Epidermal melanocyte (primary cell): ENCODE measurements around the gene THBS3.
"Not testable (repeated sequence)": the region's sequence is repeated elsewhere in the genome, so short reads cannot be mapped to it uniquely, and the experiment has no call there.

Source experiments
- DNase-seq: peaks from one replicate; pipeline ENCODE4 v3.0.0; 2011; ENCODE audit warnings: low spot score; ENCODE audit not compliant: insufficient read length

The THBS3 gene

DNA sequence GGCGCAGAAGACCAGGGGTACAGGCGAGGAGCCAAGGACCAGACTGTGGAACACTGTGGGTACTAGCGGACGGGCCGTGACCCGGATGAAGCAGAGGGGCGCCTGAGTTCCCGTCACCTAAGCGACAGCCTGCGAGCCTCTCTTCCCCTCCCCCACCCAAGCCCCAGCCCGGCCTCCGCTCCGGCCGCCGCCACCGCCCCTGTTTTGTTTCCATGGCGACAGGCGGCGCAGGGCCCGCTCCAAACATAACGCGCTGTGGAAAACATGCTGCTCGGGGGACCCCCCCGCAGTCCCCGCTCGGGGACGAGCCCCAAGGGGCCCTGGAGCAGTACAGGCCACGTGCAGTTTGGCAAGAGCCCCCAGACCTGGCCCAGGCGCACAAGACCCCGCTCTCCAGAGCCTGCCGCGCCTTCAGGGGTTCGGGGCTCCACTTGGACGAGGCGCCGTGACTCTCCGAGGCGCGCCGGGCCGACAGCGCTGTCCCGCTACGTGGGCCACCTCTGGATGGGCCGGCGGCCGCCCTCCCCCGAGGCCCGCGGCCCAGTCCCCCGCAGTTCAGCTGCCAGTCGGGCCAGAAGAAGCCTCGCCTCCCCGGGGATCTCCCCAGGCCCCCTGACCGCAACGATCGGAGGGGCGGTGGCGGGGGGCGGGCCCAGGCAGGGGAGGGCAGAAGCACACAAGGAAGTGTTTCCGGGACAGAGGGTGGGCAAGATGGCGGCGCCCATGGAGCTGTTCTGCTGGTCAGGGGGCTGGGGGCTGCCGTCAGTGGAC, 1.0 kb upstream of the THBS3 start, which contains the start of gene MTX1:
Gene MTX1 (plus strand): TSS at position 155 of the 771 bp plus-strand sequence. CDS start 110 bp downstream, at position 265.
- DNase-seq: peak; percentile 73

DNA sequence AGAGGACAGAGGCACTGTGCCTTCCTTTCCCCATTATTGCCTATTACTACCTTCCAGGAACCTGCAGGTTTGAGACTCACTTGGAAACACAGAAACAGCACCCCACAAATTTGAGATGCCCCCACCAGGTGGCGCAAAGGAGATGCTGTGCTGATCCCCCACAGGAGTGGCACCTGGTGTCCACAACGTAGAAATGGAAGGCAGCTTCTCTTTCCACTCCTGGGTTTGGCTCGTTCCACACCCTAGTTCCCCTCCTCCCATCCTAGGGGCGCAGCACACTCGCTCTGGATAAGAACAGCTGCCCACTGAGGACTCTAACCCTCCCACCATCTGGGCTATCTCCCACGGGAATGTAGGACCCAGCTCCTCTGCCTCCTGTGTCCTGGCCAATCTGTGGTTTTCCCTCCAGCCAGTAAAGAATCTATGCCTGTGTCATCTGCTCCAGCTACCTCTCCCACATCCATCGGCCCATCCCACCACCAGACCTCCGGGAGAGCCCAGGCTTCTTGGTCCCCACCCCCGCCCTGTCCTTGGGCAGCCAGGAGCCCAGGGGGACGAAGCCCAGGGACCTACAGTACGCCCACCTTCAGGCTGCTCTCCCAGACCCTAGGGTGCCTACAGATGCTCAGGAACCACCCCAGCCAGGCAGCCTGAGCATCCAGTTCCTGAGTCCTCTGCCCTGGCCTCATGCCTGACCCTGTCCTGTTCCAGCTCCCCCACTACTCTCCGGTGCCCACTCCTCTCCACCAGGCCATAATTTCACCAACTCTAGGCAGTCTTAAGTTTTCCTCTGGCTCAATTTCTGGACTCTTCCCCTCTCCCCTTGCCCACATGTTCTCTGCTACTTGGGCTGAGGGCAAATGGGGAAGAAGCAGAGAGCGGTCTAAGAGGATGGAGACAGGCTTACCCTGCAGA, 549 bp downstream of the THBS3 start:
- DNase-seq: no peak

DNA sequence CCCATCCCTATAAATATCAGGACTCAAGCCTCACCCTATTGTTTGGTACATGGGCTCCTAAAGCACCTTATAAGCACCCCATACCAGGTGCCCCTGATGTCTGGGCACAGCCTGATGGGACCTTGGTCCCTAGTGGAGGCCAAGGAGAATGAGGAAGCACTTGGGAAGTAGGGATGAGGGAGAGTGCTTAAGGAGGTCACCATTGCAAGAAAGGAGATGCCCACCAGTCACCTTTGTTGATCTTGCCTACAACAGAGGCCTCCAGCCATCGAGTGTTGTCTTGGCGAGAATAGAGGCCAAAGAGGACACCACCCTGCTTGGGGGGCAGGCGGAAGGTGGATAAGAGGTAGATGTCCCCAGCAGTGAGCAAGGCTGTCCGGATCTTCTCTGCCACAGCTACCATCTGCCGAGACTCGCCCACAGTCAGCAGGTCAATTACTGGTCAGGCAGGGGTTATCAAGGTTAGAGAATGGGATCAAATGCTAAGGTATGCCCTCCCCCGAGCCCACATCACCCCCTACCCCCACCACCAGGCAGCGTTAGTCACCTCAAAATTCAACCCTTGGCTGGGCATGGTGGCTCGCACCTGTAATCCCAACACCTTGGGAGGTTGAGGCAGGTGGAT, 1.6 kb downstream of the THBS3 start:
- no peak for DNase-seq

DNA sequence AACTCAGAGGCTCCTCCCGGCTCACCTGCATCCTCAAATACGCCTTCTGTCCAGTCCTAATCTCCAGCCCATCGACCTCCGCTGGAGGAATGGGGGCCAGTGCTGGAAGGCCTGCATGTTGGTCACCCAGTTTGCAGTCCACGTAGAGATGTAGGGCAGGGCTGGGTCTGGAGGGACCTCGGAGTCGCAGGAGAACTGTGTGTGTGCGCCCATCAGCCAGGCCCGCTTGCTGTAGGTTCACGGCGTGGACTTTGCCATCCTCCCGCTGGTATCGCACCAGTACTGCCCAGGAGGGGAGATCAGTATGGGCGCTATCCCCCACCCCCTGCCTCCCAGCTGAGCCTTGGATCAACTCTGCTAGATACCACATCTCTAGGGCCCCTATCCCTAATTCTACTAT, 2.7 kb downstream of the THBS3 start:
- DNase-seq: no peak

DNA sequence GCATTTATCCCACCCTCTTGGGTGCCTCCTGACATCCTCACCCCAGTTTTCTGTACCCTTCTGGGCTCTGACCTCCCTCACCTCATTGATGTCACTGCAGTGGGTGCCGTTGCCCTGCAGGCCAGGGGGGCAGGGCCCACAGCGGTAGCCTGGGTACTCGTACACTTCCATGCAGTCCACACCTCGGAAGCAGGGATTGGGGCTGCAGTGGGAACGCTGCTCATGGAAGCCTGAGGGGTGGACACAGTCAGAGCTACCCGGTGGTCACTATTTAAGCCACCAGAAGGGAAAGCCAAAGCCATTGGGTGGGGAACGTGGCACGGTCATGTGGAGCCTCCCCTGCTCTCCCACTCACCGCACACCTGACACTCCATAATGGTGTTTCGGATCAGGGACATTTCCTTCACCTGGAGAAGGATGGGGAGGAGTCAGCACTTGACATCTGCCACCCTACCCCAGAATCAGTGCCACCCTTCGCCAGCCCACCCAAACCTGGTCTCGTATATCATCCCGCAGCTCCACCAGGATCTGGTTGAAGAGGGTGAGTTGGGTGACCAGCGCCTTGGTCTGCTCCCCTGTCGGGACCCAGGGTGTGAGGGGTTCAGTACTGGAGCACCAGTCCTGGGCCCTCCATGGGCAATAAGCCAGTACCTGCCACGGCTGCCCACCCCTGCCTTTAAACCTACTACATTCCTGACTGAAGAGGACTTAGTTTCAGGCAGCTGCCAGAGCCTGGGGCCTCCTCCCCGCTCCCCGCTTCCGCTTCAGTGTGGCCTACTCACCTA, 4.8 kb downstream of the THBS3 start:
- DNase-seq: no peak

DNA sequence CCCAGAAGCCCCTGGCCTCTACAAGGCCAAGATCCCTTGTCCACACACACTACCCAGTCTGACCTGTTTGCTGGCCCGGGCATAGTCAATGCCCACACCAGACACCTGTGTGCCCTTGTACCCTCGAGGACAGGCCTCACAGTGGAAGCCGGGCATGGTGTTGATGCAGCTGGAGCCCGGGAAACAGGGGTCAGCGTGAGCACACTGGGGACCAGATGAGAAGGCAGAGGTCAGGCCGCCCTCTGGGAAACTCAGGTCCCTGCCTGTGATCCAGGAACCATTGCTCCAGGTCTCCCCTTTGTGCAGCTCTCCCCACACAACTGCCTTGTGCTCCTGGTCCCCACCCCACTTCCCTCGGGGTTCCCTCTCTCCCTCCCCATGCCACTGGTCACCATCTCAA, 5.5 kb downstream of the THBS3 start:
- no peak for DNase-seq

DNA sequence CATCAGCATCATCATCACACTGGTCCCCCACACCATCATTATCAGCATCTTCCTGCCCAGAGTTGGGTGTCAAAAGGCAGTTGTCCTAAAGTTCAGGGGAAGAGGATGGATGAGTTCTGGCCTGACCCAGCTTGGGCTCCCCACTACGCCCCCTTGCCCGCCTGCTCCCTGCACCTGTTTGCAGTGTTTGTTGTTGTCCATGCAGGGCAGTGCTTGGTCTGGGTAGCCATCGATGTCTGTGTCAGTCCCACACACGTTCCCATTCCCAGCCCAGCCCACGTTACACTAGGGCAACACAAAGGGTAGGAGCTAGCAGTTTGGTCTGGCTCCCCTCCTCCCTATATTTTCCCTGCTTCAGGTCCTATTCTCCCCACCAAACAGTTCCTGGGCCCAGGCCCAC, 6.8 kb downstream of the THBS3 start:
- no peak for DNase-seq

DNA sequence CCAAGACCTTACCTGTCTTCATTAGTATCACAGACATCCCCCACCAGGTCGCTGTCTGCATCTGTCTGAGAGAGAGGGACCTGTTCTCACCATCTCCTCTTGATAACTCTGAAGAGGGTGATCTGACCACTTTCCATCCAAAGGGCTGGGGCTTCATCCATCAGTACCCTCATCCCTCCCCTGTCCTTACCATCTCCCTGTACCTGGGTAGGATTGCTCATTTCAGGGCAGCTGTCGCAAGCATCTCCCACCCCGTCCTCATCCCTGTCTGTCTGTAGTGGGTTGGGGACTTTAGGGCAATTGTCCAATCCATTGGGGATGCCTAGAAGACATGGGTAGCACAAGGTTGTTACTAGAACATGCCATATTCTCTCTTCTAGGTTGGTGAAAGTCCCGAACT, 7.9 kb downstream of the THBS3 start:
- DNase-seq: no peak

DNA sequence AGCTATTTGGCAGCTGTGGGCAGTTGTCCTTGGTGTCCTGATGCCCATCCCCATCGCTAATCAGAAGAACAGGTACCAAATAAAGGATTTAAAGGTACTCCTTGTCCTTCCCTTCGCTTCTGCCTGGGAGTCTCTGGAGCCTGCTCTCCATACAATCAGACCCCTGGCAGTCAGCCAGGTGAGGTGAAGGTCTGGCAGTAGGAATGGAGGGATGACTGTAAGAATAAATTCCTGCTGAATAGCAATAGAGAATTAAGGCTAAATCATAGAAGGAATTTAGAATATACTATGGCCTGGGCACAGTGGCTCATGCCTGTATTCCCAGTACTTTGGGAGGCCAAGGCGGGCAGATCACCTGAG, 9.2 kb downstream of the THBS3 start:
- DNase-seq: no peak

DNA sequence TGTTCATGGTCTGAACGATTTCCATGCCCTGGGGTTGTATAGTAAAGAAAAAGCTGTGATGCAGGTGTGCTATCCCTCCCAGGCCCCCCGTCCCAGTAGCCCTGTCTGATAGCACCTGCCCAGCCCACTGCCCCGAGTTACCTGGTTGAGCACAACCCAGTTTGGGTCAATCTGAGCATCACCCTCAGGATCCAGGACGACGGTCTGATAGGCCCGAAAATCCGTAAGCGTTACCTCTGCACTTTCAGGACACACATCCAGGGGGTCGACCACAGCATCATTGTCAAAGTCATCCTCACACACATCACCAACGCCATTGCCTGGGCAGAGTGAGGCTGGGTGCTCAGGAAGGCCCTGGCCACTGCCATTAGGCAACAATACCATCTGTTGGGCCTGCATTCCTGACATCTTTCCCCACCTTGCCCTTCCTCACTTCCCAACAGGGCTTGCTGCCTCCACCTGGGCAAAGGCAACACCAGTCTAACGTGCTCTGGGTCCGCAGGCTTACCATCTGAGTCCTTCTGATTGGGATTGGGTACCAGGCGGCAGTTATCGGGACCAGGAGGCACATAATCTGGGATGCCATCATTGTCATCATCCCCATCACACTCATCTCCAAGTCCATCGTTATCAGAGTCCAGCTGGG, 9.7 kb downstream of the THBS3 start:
- DNase-seq: no peak

DNA sequence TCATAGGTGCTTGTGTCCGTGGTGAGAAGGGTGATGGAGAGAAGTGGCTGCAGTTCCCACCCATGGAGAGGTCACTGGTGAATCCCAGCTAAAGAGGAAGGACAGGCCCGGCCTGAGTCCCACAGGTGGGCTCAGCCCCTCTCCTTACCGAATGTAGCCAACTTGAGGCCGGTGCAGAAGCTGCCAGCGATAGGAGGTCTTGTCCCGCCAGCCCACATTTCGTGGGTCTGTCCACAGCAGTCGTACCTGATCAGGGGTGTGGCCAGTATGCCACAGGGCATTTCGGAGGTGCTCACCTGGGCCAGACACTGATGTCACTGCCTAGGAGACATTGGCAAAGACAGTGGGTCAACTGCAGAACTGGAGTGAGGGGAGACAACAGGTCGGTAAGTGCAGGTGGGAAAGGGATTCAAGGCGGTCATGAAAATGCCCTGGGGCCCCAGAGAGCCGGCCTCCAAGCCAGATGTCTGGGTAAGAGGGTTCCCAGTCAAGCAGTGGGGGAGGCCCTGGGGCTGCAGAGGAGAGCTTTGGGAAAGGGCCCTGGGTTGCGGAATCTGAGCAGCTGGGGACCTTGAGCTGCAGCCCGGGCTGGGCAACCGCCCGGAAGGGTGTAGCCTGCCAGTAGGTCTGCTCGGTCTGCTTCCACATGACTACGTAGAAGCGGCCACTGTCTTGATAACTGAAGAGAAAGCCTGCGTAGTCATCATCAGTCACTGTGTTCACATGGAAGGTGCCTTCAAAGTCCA, 10.6 kb downstream of the THBS3 start:
- DNase-seq: no peak

DNA sequence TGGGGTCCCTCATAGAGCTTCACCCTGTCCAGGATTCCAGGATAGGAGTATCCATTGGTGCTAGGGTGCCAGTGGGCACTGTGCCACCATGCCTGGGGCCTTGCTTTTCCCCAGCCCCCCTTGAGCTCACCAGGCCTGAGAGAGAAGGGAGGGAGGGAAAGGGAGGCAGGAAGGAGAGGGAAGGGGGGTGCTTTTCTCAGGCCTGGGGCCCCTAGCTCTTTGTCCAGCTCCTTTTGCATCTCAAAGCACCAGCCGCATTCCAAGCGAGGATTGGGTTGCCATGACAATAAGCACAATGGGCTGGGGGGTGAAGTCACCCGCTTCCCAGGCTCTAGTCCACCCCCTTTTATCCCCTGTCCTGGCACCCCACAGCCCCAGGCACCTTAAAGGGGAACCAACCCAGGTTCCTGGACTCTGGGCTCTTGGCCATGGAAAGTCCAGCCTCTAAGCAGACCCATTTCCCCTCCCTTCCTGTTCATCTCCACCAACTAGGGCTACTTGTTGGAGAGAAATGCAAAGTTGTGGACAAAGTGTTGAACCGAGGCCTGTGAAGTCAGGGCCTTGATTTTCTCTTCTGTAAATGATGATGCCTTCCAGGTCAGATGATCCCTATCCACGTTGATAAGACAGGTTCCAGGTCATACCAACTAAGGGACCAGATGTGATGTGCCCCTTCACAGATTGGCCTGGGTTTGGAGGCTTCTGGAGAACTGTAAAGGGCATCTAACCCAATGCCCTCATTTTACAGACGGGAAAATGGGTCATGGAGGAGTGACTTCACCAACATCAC, 11.4 kb downstream of the THBS3 start:
- no peak for DNase-seq

DNA sequence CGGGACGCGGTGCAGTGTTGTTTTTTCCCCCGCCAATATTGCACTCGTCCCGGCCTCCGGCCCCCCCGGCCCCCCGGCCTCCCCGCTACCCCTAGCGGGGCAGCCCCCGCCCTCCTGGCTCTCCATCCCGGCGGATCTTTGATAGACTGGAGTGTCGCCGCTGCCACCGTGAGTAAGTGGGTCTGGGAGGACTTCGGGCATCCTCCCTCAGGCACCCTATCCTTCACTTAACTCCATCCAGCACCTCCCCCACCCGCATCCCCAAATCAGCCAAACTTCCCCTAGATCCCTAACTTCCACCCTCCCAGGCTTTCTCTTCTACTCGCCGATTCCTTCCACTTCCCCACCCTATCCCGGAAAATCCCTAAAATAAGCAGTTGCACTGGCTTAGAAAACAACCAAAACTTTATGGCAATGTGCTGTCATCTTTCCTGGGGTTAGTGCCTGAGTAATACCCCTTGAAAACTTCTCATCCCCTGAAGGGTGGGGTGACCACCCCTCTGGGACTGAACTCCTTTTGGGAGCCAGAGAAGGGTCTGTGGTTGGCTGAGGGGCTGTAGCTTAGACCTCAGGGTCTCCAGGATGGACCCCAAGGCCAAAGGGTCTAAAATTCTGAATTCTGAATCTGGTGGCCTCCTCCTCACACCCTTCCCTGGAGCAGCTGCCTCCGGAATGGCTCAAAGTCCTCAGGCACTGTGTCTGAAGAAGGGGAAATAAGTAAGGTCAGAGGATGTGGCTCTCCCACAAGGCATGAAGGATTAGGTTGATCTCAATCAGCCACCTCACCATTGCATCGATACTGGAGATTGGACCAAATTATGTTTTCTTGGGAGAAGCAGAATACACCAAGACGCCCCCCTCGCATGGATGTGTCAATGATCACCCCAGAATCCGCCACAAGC, 12.2 kb downstream of the THBS3 start:
- DNase-seq: no peak

DNA sequence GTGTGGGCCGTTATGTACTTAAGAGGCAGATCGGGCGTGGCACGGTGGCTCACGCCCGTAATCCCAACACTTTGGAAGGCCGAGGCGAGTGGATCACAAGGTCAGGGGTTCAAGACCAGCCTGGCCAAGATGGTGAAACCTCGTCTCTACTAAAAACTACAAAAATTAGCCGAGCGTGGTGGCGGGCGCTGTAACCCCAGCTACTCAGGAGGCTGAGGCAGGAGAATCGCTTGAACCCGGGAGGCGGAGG, 13.8 kb downstream of the THBS3 start:
- not testable (repeated sequence) for DNase-seq

DNA sequence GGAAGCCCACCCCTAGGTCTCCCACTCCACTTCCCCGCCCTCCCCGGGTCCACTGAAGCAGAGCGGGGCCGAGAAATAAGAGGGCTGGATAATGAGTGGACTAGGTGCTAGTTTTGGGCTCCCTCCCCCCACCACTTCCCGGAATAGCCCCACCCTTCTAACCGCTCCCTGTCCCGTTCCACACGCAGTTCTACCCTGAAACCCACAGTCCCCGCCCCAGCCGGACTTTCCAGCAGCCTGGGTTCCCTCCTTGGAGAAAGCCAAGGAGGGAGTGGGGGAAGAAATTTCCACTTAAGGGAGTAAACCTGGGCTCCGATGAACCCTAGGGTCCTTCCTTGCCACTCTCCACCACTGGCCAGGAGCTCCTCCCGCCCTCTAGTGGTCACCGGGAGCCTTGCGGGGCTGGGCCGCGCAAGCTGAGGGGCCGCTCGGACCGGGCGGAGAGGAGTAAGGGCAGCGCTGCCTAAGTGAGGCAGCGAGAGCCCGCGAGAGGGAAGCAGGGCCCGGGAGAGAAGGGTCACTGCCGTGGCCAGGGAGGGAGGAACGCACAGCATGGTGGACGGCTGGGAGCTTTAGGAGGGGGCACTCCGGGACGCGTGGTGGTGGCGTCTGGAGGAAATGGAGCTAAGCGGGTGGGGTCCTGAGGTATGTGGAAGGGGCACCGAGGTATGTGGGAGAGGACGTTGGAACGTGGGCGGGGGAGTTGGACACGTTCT, 14.3 kb downstream of the THBS3 start:
- peak; percentile 95 for DNase-seq

DNA sequence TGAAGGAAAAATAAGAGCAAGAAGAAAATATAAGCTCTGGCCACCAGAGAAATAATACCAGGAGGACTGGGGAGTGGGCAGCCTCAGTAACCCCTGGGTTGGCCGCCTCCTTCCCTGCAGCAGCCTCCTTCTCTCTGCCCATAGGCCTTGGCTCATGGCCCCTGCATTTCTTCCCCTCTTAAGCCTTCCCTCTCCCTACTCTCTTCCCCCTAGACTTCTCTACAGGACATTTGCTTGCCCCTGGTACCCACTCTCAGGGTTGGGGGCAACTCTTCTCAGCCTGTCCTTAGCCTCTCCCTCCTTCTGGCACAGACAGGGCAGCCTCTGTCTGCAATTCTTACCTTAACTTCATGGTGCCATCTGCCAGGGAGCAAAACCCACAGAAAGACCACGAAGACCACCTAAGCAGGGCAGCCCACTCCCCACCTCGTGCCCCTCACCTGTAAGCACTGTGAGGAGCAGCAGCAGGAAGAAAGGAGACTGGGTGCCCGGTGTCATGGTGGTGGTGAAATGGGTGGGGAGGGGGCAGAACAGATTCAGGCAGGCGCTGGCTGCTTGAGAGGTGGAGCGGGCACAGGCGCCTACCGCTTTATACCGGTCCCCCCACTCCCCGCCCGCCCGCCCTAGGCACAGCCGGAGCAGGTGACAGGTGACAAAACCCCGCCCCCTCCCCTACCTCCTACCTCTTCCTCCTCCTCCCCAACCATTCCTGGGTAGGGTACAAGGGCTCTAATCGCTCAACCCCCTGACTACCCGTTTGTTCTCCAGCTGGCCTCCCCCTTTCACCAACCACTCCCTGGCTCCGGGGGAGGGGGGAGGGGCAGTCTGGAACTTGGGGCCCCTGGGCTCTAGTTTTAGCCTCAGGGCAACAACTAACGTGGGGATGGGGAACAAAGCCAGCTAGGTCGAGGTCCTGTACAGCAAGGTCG, 15.1 kb downstream of the THBS3 start:
- DNase-seq: no peak

DNA sequence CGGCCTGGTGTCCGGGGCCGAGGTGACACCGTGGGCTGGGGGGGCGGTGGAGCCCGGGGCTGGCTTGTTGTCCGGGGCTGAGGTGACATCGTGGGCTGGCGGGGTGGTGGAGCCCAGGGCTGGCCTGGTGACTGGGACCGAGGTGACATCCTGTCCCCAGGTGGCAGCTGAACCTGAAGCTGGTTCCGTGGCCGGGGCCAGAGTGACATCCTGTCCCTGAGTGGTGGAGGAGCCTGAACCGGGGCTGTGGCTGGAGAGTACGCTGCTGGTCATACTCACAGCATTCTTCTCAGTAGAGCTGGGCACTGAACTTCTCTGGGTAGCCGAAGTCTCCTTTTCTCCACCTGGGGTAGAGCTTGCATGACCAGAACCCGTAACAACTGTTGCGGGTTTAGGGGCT, 15.8 kb downstream of the THBS3 start:
- no peak for DNase-seq
